GM21576 (cell line): ENCODE results near the gene ZFYVE28.
A peak's percentile ranks its signal among the peaks of the same experiment; 100 is the strongest.

Experiments
- ATAC-seq: cut with Tn5 transposase; IDR thresholded peaks from one replicate; pipeline ENCODE4 v1.9.1; 2021; ENCODE audit warnings: mild to moderate bottlenecking, moderate library complexity; ENCODE audit not compliant: unreplicated experiment

The ZFYVE28 gene

DNA sequence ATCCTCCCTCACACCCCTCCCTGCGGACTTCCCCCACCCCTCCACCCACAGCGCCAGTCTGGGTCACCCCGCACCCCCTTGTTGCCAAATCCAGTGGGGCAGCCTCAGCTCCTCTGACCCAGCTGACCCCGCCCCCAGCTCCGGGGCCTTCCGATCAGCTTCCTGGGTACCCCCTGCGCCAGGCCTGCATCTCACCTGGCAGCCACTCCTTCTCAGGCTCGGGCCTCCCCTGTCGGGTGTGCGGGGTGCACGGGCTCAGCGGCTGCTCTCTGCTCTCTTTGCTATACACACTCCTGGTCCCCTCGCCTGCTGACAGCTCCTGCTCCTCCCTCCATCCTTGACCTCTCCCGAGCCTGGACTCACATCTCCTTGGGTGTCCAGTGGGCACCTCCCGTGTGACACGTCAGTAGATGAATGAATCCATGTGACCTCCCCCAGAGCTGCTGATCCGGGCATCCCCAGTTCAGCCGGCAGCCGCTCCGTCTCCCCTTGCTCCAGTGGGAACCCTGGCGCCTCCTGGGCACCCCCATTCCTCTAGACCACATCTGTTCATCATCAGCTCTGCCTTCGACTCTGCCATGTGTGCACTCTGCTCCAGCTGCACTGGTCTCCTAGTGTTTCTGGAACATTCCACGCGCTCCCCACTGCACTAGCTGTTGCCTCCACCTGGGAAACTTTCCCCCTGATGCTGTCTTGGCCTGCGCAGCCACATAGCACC lies 10.2 kb upstream of the ZFYVE28 start:
- no peak for ATAC-seq

DNA sequence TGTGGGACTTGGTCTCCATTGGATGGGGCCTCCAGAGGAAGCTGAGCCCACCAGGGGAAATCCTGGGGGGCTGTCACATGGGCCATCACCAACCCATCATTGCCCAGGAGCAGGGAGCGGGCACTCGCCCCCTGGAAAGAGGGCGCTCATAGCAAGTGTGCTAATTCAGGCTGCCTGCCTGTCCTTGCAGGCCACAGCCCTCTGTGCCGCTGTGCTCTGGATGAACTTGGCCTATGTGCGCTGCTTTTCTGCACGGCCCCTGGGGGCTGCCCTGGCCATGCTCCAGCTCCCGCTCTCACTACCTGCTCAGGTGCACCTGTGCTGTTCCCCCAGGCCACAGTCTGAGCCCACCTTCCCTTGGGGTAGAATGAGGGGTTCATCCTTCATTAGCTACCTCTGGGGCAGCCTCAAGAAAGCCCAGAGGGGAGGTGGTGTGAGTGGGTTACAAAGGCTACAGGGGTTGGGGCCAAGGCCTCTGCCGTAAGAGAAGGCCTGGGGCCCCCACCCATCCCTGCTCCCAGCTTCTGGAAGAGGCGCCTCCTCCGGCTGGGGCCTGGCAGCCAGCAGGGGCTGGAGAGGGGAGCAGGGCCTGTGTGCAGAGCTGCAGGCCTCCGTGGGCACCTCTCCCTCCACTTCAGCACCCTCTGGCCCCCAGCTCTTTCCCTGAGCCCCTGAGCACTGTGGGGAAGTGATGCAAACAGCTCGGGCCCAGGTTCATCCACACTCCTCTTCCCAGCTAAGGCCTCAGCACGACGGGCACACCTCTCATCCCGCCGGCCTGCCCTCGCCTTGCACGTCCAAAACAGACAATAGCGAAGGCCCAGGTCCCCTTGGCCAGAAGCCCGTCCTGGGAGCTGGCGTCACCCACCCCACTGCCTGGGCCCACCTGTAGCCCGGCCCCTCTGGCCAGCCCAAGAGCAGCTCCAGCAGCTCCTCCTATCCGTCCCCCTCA lies 9.2 kb upstream of the ZFYVE28 start:
- ATAC-seq, result no peak

DNA sequence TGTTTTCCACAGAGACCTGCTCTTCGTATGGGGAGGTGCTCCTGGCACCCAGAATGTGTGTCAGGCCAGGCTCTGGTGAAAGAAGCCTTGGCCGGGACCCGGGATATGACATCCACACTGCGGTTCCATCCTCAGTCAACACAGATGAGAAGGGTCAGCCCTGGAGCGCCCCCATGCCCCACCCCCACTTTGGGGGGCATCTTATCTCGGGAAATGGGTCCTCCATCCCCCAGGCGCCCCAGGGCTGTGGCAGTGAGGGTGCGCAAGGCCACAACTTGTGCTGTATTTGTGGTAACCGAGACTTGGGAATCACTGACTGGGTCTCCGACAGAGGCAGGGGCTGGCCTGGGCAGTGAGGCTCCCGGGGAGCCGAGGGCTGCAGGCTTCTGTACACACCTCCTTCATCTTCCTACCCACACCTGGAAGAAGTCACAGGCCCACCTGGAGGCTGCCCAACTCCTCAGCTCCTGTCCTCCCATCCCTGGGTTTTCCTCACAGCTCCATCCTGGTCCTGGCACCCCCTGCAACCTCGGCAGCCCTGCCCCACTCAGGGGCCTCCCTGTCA lies 8.3 kb upstream of the ZFYVE28 start:
- ATAC-seq, result no peak

DNA sequence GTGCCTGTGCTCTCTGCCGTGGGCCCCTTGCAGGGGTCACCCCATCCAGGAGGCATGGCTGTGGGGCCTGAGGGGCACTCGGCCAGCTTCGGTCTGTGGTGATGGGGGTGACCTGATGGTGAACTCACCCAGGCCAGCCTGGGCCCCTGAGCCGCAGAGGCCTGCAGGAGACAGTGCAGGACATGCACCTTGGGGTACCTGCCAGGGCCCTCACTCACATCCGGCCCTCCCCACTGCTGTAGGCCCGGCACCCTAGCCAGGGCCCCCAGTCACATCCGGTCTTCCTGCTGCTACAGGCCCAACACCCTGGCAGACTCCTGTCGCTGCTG lies 7.6 kb upstream of the ZFYVE28 start:
- no peak for ATAC-seq

DNA sequence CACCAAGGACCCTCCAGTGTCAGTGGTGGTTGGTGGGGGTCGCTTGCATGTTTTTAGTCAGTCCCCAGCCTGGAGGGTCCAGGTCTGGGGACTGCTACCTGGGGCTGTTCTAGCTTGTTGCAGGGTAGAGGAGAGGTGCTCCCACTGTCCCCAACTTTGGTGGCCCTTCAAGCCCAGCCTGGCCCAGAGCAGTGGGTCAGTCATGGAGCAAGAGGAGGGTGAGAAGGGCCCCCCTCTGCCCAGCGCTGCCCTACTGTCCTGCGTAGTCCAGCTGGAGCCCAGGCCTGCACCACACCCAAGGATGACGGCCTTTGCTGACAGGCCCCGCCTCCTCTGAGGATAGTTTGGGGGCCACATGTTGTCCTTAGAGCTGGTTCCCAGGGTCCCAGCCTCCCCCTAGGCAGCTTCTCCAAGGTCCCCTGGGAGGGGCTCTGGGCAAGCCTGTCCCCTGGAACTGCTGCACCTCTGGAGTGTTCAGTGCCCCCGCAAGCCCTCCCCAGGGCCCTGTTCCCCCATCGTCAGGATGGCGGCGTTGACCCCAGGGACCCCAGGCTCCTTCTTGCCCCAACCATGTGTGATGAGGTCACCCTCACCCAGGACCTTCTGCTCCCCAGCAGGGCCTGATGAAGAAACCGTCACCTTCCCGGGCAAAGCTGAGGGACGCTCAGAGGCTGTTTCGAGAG lies 7.1 kb upstream of the ZFYVE28 start:
- no peak for ATAC-seq

DNA sequence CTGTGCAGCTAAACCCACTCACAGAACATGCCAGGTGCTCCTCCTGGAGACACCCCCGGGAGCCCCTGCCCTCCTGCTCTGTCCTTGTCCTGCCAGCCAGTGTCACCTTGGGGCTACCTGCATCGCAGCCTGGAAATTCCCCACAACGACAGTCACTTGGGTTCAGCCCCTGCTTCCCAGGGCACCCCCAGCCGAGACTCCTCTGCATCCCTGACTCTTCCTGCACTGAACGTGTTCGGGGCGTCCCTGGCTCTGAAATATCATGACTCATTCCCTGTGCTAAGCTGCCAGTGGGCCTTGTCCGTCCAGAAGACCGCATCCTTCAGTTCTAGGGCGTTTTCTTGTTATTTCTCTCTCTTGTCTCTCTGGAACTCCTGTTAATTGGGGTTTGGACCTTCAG lies 6.1 kb upstream of the ZFYVE28 start:
- no peak for ATAC-seq

DNA sequence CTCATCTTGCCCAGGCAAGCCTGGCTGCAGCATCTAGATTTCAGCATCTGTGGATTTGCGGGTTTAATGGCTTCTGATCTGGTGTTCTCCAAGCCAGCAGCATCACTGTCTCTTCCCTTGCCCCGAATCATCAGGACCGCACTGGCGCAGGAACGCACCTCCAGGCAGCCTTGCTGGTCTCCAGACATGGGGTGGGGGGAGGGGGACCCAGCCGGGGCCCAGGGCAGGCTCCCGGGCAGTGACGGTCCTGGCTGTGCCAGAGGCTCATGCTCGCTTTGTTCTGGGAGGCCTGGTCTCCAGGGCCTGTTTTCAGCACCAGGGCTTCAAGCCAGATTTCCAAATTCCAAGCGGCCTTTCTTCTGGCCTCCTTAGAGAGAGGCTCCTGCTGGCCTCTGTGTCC lies 5.2 kb upstream of the ZFYVE28 start:
- no peak for ATAC-seq

DNA sequence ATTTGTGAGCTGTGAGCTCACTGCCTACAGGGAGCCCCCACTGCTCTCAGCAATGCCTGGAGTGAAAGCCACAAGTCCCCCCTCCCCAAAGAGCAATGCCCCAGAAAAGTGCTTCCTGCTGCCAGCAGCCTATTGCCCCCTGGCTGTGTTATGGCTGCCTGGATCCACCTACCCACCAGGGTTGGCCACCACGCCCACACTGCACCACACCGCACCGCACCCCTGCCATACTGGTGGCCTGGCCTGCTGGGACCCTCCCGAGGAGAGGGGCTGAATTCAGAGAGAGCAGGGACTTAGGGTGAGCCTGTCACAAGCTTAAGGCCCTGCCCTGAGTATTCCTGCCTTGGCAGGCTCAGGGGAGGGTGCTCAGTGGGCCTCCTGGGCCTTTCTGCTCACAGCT lies 4.6 kb upstream of the ZFYVE28 start:
- ATAC-seq, result no peak

DNA sequence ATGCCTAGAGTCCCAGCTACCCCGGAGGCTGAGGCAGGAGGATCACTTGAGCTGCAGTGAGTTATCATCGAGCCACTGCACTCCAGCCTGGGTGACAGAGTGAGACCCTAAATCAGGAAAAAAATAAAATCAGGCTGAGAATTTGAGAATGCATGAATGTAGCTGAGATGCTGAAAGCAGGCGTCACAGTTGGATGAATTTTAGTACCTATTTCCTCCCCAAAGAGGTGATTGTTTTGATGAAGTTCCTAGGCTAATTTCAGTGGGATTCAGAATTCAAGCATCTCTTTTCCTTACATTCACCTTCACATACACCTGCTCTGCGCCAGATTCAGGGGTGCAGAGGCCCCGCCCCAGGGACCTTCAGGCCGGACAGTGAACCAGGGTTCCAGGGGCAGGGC lies 3.5 kb upstream of the ZFYVE28 start:
- no peak for ATAC-seq

DNA sequence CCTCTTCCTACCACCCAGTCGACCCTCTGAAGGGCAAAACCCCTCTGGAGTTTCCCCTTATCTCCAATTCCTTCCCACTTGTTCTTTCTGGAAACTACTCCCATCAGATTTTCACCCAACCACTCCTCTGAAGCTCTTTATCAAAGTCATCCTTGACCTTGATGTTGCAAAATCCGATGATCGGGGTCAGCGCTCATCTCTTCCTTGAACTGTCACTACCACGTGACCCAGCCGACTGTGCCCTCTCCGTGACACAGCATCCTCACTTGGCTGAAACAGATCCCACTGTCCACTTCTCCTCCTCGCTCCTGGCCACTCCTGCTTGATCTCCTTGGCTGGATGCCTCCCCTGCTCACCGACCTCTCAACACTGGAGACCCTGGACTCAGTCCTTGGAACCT lies 1.4 kb upstream of the ZFYVE28 start:
- ATAC-seq, result no peak

DNA sequence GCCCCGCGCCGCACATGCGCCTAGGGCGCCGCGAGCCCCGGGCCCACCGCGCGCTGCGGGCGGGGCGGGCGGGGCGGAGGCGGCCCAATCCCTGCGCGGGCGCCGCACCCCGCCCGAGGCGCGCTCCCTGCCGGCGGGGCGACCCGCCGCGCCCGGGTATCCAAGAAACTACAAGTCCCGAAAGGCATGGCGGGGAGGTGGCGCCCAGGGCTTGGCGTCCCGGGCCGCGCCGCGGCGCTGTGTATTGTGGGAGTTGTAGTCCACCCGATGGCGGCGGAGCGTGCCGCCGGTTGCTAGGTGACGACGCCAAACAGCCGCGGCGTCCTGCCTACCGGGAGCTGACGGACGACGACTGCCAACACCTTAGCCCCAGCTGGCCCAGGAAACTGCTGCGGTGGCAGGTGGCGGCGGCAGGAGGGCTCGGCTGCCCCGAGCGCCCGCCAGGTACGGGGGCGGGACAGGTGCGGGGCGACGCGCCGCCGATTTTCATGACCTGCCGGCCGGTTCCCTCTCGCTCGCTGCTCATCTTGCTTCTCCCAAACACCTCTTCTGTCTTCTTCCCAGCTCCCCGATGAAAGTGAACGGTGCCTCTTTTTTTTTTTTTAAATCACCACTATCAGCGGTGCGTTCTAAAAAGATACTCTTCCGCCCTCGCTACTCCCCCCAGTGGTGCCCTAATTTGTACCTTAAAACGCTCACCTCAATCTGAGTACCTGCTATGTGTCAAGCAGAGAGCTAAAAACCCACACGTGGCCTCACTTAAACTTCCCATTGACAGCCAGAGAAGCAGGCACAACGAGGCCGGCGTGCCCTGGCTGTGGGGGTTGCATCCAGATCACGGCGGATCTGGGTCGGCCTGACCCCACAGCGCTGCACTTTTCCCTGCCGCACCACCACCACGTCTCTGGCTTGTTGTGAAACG lies 466 bp upstream of the ZFYVE28 start, which contains the start of gene CFAP99:
CFAP99 (plus strand) TSS at position 306 of the 922 bp plus-strand sequence.
- ATAC-seq, result peak; percentile 90

DNA sequence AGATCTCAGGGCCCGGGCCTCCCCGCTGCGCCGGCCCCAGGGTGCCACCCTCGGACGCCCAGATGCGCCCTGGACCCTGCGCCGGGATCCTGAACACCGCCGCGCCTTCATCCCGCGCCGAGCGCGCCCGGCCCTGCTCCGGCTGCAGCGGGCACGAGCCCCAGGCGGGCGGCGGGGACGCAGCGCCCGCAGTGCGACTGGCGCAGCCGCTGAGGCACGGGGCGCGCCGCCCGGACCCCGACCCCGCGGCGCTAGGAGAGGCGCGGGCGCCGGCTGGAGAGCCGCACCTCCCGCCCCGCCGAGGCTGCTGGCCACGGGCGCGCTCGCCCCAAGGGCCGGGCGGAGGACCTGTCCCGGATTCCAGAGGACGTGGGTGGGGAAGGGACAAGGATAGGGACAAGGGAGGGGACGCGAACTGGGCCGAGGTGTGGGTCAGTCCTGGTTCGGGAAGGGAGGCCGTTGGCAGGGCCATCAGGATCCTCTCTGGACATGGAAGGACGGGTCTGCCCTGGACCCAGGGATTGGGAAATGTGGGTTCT lies 1.1 kb downstream of the ZFYVE28 start:
- ATAC-seq, result no peak

DNA sequence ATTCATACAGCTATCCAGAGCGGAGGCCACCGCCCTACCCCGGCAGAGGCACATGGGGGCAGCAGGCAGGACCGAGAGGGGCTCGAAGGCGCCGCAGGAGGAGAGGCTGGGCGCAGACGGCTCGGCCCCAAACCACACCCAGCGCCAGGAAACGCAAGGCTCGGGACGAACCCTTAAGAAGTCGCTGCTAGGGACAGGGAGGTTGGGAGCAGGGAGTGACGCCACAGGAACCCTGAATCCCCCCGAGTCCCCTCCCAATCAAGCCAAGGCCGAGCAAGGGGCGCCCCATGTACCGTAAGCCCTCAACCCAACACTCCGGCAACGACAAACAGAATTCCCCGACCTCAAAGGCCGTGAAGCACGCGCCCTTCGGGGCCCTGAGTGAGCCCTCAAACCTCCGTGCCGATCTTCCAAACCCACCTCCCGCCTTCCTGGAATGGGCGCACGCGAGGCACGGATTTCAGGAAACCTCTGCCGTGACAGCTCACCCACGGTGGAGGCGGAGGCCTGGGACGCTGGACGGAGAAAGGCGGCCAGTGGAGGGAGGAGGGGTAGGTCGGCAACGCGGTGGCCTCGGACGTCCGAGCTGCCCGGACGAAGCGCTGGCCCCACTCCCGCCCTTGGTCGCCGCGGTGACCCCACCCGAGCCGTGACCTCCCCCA lies 1.8 kb downstream of the ZFYVE28 start:
- ATAC-seq, result no peak

DNA sequence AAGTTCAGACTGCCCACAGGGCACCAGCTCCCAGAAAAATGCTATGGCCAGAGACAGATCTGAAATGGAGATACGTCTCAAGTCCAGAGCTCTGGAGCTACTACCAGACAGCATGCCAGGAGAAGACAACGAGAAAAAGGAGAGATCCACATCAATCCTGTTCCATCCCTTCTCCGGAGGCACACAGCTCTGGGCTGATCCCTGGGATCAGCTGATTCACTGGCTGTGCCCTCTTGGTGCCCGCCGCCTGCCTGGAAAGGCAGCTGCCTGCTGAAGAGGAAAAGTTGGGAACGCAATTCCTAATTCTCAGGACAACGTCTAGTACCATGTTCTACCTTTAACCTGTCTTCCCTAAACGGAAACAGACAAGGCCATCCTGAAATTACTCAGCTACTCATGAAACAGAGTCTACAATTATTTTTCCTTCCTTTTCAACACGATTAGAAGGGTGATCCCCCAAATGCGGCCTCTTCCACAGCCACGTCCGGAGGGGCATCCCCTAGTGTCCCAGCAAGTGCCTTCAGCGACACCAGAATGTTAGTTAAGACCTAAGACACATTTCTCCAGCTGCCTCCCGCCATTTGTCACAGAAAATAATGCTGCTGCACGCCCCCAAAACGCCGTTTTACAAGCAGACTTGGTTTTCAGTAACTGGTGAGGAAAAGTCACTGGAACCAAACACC lies 2.4 kb downstream of the ZFYVE28 start:
- ATAC-seq, result no peak

DNA sequence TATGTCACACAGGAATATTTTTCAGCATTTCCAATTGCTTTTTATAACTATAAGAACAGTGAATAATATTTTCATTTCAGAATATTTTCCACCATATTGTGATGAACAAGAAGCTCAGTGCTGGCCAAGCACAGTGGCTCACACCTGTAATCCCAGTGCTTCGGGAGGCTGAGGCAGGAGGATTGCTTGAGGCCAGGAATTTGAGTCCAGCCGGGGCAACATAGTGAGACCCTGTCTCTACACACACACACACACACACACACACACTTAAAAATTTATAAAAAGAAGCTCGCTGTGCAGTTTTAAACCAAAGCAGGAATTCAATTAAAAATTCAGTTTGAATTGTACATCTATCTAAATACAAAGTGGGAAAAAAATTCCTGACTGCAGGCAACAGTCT lies 3.2 kb downstream of the ZFYVE28 start:
- ATAC-seq, result no peak

DNA sequence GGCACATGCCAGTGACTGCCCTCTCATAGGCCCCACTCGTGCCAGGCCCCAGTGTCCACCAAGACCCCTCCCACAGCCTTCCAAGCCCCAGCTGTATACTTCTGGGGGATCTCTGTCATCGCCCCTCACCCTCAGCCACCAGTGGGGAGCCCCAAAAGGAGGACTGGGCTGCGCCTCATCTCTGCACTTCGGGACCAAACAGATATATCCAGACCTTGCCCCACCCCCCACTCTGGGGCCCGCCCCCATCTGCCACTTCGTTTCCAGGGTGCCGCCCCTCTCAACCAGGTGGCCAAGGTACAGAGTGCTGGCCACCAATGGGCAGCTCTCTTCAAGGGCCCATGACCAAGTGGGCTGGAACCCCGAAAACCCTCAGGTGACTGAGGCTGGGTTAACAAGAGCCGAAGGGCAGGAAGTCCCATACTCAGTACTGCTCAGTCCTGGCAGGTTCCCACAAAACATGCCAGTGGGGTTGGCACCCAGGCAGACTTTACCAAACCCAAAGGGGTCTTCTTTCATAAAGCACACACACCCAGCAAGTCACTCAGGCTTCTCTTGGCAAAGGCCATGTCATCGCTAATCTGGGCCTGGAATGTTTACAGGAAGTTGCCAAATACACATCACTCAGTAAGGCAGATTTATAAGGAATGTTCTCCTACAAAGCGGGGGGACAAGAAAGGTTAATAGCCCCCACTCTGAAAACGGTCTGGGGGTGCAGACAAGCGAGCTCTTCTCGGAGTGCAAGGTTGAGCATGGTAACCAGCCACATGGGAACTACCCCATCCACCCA lies 4.4 kb downstream of the ZFYVE28 start:
- ATAC-seq, result no peak

DNA sequence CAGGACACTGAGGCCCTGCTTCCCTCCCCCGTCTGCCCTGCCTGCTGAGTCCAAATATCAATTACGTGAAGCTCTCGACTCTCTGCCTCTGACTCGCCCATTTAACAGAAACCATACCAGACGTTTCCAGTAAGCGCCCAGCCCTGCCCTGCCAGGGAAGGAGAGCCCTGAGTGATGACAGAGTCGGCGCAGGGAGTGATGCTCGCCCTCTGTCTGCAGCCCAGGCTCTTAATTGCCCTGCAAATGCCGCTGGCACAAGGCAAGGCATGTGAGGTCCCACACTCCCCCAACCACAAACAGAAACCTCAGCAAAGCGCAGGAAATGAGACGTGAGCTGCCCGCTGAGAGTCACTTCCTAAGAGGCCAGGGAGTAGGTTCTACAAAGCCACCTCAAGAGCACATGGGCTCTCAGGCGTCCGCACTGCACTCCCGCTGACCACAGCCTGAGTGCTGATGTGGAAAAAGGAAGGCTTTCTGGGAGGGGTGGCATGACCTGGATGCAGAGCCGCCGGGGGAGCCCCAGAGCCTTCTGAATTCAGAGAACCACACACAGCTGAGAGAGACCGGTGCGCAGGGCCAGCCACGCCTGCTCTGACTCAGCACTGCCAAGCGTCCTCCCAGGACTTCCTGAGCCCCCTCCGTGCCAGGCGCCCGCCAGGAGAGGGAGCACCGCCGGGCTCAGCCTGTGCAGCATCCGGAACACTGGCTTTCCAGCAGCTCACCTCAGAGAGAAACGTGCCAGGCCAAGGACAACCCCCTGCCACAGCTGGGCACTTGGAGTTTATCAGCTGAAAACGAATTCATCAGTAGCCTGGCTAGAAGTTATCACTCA lies 5.3 kb downstream of the ZFYVE28 start:
- peak; percentile 57 for ATAC-seq
